Heart left ventricle (tissue), 13 donors: ENCODE data around the gene SREBF1.

ENCODE experiments used
- CTCF ChIP-seq, 12 donors: fragments of 200-600 bp; sonication (generic) in 4 of 12; IDR thresholded peaks; one replicate each; pipeline versions ENCODE4 v1.5.0 to v1.8.0; 2018 to 2022; ENCODE audit warnings: antibody characterized with exemption in 12 of 12, mild to moderate bottlenecking in 5 of 12
- POLR2A ChIP-seq, 2 donors: fragments of 450-650 bp; IDR thresholded peaks; one replicate each; pipeline ENCODE4 v1.6.1; 2017; ENCODE audit warnings: antibody characterized with exemption in 2 of 2, mild to moderate bottlenecking in 2 of 2, moderate library complexity in 2 of 2
- donor health status: ischemic (EF 13 %, LVEDD 7.1; RV severe dilation, severe dysfunction).
- donor health status: DM: no; HTN: yes; CAD: no.
- donor health status: DM: no; HTN: no; CAD: no.
- donor health status: ischemic (EF 25% LVEDD 6.9; RV normal size, moderate dysfunction).
- donor health status: ischemic (EF 25% LVEDD 5.7; RV mildly dilated, moderate dysfunction).
- donor health status: ischemic (EF 35%, LVEDD 5.7; RV mildly dilated, moderate dysfunction).
- donor health status: nonischemic (EF 11% LVEDD 7.7; RV severe dilation, severe dysfunction).
- donor health status: DM: yes; HTN: yes; CAD: no.
- donor health status: PGD.
- donor health status: ischemic (EF 29% LVEDD 5.4; RV normal size, mild dysfunction).
- donor health status: nonischemic (EF 23%, LVEDD 6.1; RV moderate dilation, normal function).

GRCh38 chr17:17818088-17818526 is 18.7 kb downstream of the SREBF1 start:
- TF ChIP-seq CTCF (IDR thresholded peaks at IDR 0.05) (no peak), POLR2A (IDR thresholded peaks at IDR 0.05) (no peak)
